ENCODE measurements around the gene WFS1. TPM values are rescaled to one million over a fixed set of nuclear protein-coding genes. Genes with fewer than 3 reads are reported as not detected.

Gene WFS1
- total and polyA plus RNA-seq, 2 of the 8 experiments (the other 6 are each of a cell fraction or from before 2014, with no cell fraction given), result 29.1 to 43.1 TPM

DNA sequence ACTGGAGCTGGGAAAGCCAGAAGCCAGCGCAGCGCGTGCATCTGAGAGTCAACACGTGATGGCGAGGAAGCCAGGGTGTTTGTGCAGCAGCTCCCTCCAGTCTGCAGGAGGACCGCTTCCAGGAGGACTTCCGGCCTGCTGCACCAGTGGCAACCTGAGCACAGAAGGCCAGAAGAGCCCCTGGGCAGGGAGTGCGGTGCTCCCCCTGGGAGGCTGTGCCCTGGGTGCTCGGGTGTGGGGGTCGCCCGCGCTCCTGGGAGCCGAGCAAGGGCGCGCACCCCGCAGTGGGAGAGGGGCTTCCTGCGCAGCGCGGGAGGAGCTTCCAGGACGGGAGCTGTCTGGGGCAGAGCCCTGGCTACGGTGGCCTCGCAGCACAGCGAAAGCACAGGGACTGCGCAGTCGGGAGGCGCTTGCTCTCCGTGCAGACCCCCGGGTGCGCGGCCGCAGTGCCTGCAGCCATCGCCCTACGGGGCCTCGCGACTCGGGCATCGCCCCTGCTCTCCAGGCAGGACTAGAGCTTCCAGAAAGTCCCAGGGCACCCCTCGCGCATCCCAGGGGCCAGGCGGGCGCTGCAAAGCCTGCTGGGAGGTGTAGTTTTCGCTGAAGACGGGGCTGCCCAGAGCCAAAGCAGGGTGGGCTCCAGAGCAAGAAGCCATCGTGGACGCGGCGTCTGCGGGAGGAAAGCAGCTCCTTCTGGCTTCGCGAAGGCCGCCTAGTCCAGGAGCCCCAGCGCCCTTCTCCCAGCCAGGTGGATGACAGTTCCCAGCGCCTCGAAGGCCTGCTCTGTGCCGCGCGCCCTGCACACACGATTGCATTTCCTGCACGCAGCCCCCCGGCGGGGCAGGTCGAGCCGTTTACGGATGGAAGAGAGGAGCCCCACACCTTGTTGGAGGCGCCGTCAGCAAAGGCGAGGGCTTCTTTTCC is 24.1 kb upstream of the WFS1 start (continued):
- TF ChIP-seq KDM1A (IDR thresholded peaks at IDR 0.05; ENCODE audit: borderline replicate concordance, low read length) (peak; percentile 20; the same call in 1 of the 2 replicates), SIX5 (IDR thresholded peaks at IDR 0.05; ENCODE audit: low read depth, low read length) (peak; percentile 79), TBP (IDR thresholded peaks at IDR 0.05; ENCODE audit: low read depth, low read length) (peak; percentile 39; the same call in 1 of the 2 replicates), ATF2 (IDR thresholded peaks at IDR 0.05; ENCODE audit: low read length) (no peak), JUN (IDR thresholded peaks at IDR 0.05; ENCODE audit: low read depth, low read length) (no peak), CTCF (IDR thresholded peaks at IDR 0.05; ENCODE audit: control extremely low read depth in 1 of 3, insufficient read depth in 1 of 3, low read depth in 1 of 3, low read length in 3 of 3) (no peak)
